ENCODE results near the gene CR1.
"Not testable (repeated sequence)": the region's sequence is repeated elsewhere in the genome, so short reads cannot be mapped to it uniquely, and the experiment has no call there.

Gene CR1

GRCh38 chr1:207495801-207496792, at the start of gene CR1:
CR1 (plus strand) TSS chr1:207496157; CDS start chr1:207496268, 111 bp downstream.
- DNase-seq = peak; percentile 26

GRCh38 chr1:207453710-207454045, 42.3 kb upstream of the CR1 start:
- no peak for DNase-seq

- peak; percentile 44 for DNase-seq
Observed at GRCh38 chr1:207454046-207454964, 41.7 kb upstream of the CR1 start, which contains the start of gene CR2. CR2 (plus strand) TSS chr1:207454328; CDS start chr1:207454419, 91 bp downstream.

GRCh38 chr1:207455183-207455754, 40.7 kb upstream of the CR1 start:
- no peak for DNase-seq

GRCh38 chr1:207458414-207458813, 37.5 kb upstream of the CR1 start:
- DNase-seq = no peak

GRCh38 chr1:207459008-207459407, 36.9 kb upstream of the CR1 start:
- no peak for DNase-seq

- no peak for DNase-seq
Observed at GRCh38 chr1:207461649-207462048, 34.3 kb upstream of the CR1 start.

- DNase-seq = no peak
Observed at GRCh38 chr1:207462535-207462934, 33.4 kb upstream of the CR1 start.

- DNase-seq = no peak
Observed at GRCh38 chr1:207463021-207463420, 32.9 kb upstream of the CR1 start.

GRCh38 chr1:207463571-207463970, 32.4 kb upstream of the CR1 start:
- DNase-seq = no peak

GRCh38 chr1:207470927-207471326, 25.0 kb upstream of the CR1 start:
- no peak for DNase-seq

- DNase-seq = no peak
Observed at GRCh38 chr1:207474210-207474609, 21.7 kb upstream of the CR1 start.

GRCh38 chr1:207486198-207486597, 9.8 kb upstream of the CR1 start:
- DNase-seq = no peak

GRCh38 chr1:207487636-207488035, 8.3 kb upstream of the CR1 start:
- no peak for DNase-seq

- no peak for DNase-seq
Observed at GRCh38 chr1:207493212-207493611, 2.7 kb upstream of the CR1 start.

- DNase-seq = no peak
Observed at GRCh38 chr1:207494171-207494570, 1.8 kb upstream of the CR1 start.

- not testable (repeated sequence) for DNase-seq
Observed at GRCh38 chr1:207495281-207495680, 676 bp upstream of the CR1 start.

GRCh38 chr1:207497941-207498340, 2.0 kb downstream of the CR1 start:
- no peak for DNase-seq

GRCh38 chr1:207499573-207499972, 3.6 kb downstream of the CR1 start:
- DNase-seq = peak; percentile 56

GRCh38 chr1:207500306-207500705, 4.3 kb downstream of the CR1 start:
- no peak for DNase-seq

- DNase-seq = no peak
Observed at GRCh38 chr1:207501071-207501470, 5.1 kb downstream of the CR1 start.

- no peak for DNase-seq
Observed at GRCh38 chr1:207502726-207503125, 6.8 kb downstream of the CR1 start.

- DNase-seq = no peak
Observed at GRCh38 chr1:207503950-207504349, 8.0 kb downstream of the CR1 start.

Measured in stimulated activated CD4-positive, alpha-beta T cell treated with anti-CD3 and anti-CD28 coated beads, Interleukin-12 subunit alpha, Interleukin-12 subunit beta, amount 100 ng/mL, for 4 hours (primary cell).